Measurements from ENCODE around the gene FICD.

Gene FICD

GRCh38 chr12:108531929-108532848, 17.1 kb downstream of the FICD start:
- Histone ChIP-seq H3K9me3 (ENCODE audit: control insufficient read depth, insufficient read depth, low read length) (no peaks in the 10 kb centered on the region), H3K4me1 (ENCODE audit: control insufficient read depth, low read length) (no peaks in the 10 kb centered on the region), H3F3A (ENCODE audit: control insufficient read depth, insufficient read depth) (peaks cover 4% of the 10 kb centered on the region; the same call in 1 of the 2 replicates), H3K27ac (ENCODE audit: low read depth, low read length) (no peak overlapping the region), H3K79me2 (ENCODE audit: control insufficient read depth, low read length) (peaks cover 15% of the 10 kb centered on the region), H3K9me2 (replicated peaks; ENCODE audit: control insufficient read depth, low read length) (no peaks in the 10 kb centered on the region), H3K4me2 (ENCODE audit: low read length) (no peak overlapping the region), H3K27me3 (ENCODE audit: control insufficient read depth, low read length) (no peaks in the 10 kb centered on the region), H4K20me1 (ENCODE audit: control insufficient read depth, insufficient read depth, low read depth, low read length) (no peaks in the 10 kb centered on the region), H3K4me3 (ENCODE audit: low read length) (no peak overlapping the region), H3K36me3 (ENCODE audit: control insufficient read depth, low read length) (peaks cover 95% of the 10 kb centered on the region)
- no peak for TF ChIP-seq EZH2phosphoT487 (IDR thresholded peaks at IDR 0.05; ENCODE audit: borderline replicate concordance, low read length)
- TF ChIP-seq CTCF (IDR thresholded peaks at IDR 0.05; ENCODE audit: low read depth, low read length, poor library complexity, severe bottlenecking): no peak

- H3K79me2 ChIP-seq (ENCODE audit: control insufficient read depth, low read length): peaks cover 66% of the 10 kb centered on the region
- H3K27me3 ChIP-seq (ENCODE audit: control insufficient read depth, low read length): no peaks in the 10 kb centered on the region
- H4K20me1 ChIP-seq (ENCODE audit: control insufficient read depth, insufficient read depth, low read depth, low read length): no peaks in the 10 kb centered on the region
- H3K4me1 ChIP-seq (ENCODE audit: control insufficient read depth, low read length): peaks cover 36% of the 10 kb centered on the region
- peaks cover 20% of the 10 kb centered on the region for H3F3A ChIP-seq (ENCODE audit: control insufficient read depth, insufficient read depth)
- TF ChIP-seq EZH2phosphoT487 (IDR thresholded peaks at IDR 0.05; ENCODE audit: borderline replicate concordance, low read length): no peak
- no peak for TF ChIP-seq CTCF (IDR thresholded peaks at IDR 0.05; ENCODE audit: low read depth, low read length, poor library complexity, severe bottlenecking)
- H3K36me3 ChIP-seq (ENCODE audit: control insufficient read depth, low read length): peaks cover 88% of the 10 kb centered on the region
- no peaks in the 10 kb centered on the region for H3K9me3 ChIP-seq (ENCODE audit: control insufficient read depth, insufficient read depth, low read length)
- H3K4me3 ChIP-seq (ENCODE audit: low read length): no peak overlapping the region
- H3K27ac ChIP-seq (ENCODE audit: low read depth, low read length): no peak overlapping the region
- H3K9me2 ChIP-seq (replicated peaks; ENCODE audit: control insufficient read depth, low read length): no peaks in the 10 kb centered on the region
- no peak overlapping the region for H3K4me2 ChIP-seq (ENCODE audit: low read length)
Measured at GRCh38 chr12:108538146-108538545, 23.1 kb downstream of the FICD start.

- H3K36me3 ChIP-seq (ENCODE audit: control insufficient read depth, low read length): peaks cover 88% of the 10 kb centered on the region
- H3K27ac ChIP-seq (ENCODE audit: low read depth, low read length): no peak overlapping the region
- H3K27me3 ChIP-seq (ENCODE audit: control insufficient read depth, low read length): no peaks in the 10 kb centered on the region
- no peaks in the 10 kb centered on the region for H4K20me1 ChIP-seq (ENCODE audit: control insufficient read depth, insufficient read depth, low read depth, low read length)
- TF ChIP-seq CTCF (IDR thresholded peaks at IDR 0.05; ENCODE audit: low read depth, low read length, poor library complexity, severe bottlenecking): no peak
- no peak for TF ChIP-seq EZH2phosphoT487 (IDR thresholded peaks at IDR 0.05; ENCODE audit: borderline replicate concordance, low read length)
- peaks cover 41% of the 10 kb centered on the region for H3K4me1 ChIP-seq (ENCODE audit: control insufficient read depth, low read length)
- H3K79me2 ChIP-seq (ENCODE audit: control insufficient read depth, low read length): peaks cover 69% of the 10 kb centered on the region
- no peak overlapping the region for H3K4me2 ChIP-seq (ENCODE audit: low read length)
- no peaks in the 10 kb centered on the region for H3K9me2 ChIP-seq (replicated peaks; ENCODE audit: control insufficient read depth, low read length)
- H3K4me3 ChIP-seq (ENCODE audit: low read length): no peak overlapping the region
- H3K9me3 ChIP-seq (ENCODE audit: control insufficient read depth, insufficient read depth, low read length): no peaks in the 10 kb centered on the region
- H3F3A ChIP-seq (ENCODE audit: control insufficient read depth, insufficient read depth): peaks cover 21% of the 10 kb centered on the region
Measured at GRCh38 chr12:108538616-108539195, 23.6 kb downstream of the FICD start.

Measured in DOHH2 (cell line).